ENCODE data around the gene SELENOK.
A peak's percentile ranks its signal among the peaks of the same experiment; 100 is the strongest.

The SELENOK gene

GRCh38 chr3:53881691-53882593, 9.7 kb downstream of the SELENOK start, which contains the start of gene ACTR8:
ACTR8 (minus strand) TSS chr3:53882152; CDS start chr3:53882101, 51 bp downstream.
- DNase-seq, result peak; percentile 53

- DNase-seq, result no peak
Observed at GRCh38 chr3:53880396-53881345, 11.0 kb downstream of the SELENOK start.

GRCh38 chr3:53865732-53866499, 25.7 kb downstream of the SELENOK start:
- no peak for DNase-seq

GRCh38 chr3:53863145-53863544, 28.5 kb downstream of the SELENOK start:
- no peak for DNase-seq

- DNase-seq, result no peak
Observed at GRCh38 chr3:53862241-53862640, 29.4 kb downstream of the SELENOK start.

DNA sequence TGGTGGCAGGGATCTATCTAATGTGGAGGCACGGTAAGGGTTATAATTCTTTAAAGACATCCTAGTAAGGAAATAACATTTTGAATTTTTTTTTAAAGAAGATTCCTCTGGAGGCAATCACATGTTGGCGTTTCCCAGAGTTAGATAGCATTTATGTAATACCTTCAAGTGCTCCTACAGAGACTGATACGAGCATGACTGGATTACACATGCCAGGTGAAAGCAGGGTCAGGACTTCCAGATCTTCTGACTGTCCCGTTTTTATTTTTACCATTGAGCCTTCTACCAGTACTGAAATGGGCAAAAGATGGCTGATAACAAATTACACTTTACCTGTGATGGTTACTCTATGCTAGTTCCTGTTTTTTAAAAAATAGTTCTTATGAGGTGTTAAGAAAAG, 31.5 kb downstream of the SELENOK start:
- DNase-seq, result no peak

GRCh38 chr3:53859178-53859577, 32.5 kb downstream of the SELENOK start:
- DNase-seq, result no peak

DNA sequence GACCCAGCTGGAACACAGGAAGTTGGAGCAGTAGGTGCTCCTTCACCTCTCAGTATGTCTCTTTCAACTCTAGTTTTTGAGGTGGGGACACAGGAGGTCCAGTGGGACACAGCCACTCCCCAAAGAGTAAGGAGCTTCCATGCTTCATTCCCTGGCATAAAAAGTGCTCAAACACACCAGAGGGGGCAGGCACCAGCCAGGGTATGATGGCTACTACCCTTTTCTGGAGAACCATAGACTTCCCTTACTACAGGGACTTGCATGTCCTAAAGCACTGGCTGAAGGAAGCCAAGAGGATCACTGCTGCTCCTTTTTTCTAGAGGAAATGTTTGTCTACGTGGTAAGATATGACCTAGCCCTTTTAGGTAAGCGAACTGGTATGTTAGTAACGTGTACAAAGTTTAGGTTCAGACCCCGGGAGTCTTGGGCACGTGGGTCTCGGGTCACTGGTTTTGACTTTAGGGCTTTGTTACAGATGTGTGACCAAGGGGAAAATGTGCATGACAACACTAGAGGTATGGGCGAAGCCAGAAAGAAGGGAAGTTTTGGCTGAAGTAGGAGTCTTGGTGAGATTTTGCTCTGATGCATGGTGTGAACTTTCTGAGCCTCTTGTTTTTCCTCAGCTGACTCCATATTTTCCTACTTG, 33.4 kb downstream of the SELENOK start:
- no peak for DNase-seq

GRCh38 chr3:53856964-53857363, 34.7 kb downstream of the SELENOK start:
- DNase-seq, result no peak

DNA sequence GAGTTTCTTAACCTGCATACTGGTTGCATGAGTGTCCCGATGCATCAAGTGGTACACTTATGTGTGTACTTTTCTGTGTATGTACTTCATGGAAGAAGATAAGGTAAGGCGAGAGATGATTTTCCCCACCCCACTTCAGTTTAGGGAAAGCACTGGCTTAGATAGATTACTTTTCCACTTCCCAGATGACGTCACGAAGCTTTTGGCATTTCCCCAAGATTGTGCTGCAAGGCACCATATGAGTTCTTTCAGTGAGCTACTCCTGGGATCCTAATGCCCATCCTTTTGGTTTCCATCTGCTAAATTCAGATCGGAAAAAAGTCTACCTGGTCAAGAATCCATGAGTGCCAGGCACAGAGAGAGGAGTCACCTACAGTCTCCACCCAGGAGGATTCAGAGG, 40.8 kb downstream of the SELENOK start:
- no peak for DNase-seq

GRCh38 chr3:53849916-53850315, 41.7 kb downstream of the SELENOK start:
- no peak for DNase-seq

DNA sequence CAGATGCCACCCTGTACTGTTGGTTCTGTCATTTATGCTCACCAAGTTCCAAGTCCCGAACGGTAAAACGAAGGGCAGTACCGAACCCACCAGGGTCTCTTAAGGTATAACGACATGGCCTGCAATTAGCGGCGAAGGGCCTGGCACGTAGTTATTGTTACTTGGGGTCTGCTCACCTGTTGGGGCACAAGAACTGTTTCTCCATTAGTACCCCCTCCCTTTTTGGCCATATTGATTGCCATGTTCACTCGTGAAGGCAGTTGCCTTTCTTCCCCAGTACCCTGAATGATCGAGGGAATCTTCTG, 44.9 kb downstream of the SELENOK start:
- DNase-seq, result no peak

DNA sequence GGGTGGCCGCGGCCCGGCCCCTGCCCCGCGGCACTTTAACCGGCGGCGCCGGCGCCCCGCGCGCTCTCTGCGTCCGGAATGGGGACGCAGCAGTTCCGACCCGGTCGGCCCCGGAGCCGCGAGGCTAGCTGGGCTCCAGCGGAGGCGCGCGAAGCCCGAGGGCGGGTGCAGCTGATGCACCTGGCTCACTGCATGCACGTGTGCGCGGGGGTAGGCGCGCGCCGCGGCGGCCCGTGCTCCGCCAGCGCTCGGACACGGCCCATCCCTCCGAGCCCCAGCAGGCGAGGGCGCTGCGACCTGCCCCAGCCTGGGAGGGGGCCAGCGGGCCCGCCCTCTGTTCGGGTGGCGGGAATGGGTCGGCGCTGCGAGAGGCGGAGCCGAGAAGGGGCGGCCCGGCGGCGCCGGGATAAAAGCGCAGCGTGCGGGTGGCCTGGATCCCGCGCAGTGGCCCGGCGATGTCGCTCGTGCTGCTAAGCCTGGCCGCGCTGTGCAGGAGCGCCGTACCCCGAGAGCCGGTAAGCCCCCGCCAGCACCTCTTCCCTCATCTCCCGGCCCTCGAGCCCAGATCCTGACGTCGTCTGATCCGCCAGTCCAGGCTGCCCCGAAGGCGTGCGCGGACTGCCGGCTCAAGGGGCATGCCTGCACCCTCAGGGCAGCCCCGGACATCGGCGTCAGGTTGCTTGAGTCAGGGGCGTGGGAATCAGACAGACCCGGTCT, 45.4 kb downstream of the SELENOK start, which contains the start of the genes CHDH and IL17RB:
Gene CHDH, minus strand, starts transcription at position 286 of the 717 bp plus-strand sequence. CDS start 22,411 bp downstream, outside the sequence.
Gene IL17RB, plus strand, starts transcription at position 435 of the 717 bp plus-strand sequence. Its CDS starts 21 bp downstream, at position 456.
- DNase-seq, result no peak

GRCh38 chr3:53845881-53846133, 45.9 kb downstream of the SELENOK start:
- no peak for DNase-seq

DNA sequence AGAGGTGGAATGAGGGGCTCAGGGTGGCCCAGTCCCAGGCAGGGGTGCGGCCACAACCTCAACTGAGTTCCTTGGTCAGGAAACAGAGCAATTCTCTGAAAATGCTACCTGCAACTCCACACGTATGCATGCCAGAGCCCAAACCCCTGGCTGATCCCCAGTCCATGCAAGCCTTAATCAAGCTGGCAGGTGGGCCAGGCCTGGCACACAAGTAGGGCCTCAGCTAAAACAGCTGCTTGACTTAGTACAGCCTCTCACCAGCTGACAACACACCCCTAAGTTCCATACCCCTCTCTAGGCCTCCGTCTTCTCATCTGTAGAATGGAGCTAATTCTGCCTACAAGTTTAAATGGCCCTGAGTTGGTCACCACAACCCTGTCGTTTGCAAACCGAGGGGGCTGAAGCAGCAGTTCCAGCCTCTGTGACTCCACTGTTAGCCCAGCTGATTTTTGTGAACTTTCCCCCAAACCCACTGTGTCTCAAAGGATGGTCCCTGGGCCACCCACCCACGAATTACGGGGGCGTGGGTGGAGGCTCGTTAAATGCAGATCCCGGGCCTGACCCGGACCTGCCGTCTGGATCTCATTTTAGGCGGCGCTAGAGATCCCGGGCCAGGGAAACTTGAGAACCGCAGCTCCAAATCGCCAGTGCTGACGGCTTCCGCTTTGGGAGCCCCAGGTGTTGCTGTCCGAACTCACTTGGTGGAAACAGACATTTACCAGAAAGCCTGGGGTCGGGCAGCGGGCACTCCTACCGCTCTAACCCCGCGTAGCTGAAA, 46.4 kb downstream of the SELENOK start:
- DNase-seq, result no peak

DNA sequence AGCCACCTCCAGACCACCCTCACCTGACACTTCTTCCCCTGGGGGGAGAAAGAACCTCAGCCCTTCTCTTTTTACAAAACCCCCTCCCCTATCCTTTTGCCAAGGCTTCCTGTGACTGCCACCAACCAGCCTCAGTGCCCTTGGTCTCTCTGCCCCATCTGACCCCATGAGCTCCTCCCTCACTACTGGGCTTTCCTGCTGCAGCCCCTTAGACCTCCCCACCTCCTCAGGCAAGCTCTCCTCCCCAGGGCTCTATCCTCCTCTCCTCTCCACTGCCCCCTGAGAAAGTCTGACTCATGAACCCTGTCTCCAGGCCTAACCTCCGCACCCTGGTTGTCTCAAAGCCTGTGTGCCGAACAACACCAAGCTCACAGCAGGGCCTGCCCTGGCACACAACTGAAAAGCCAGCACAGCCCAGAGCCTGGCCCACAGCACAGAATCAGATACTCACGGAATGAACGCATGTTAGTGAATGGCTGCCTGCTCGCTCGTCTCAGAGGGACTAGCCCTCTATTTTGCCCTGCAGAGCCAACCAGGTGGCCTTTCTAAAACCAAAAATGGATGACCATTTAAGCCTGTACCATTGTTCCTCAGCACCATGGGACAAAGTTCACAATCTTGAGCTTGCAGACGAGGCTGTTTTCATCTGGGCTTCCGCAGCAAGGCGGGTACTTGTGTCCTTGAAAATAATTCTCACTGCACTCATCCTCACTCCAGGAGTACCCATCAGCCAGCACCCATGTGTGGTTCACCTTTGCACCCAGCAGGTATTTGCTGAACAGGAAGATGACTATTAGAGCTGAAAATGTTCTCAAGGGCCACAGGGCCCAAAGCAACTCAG, 47.2 kb downstream of the SELENOK start:
- no peak for DNase-seq

DNA sequence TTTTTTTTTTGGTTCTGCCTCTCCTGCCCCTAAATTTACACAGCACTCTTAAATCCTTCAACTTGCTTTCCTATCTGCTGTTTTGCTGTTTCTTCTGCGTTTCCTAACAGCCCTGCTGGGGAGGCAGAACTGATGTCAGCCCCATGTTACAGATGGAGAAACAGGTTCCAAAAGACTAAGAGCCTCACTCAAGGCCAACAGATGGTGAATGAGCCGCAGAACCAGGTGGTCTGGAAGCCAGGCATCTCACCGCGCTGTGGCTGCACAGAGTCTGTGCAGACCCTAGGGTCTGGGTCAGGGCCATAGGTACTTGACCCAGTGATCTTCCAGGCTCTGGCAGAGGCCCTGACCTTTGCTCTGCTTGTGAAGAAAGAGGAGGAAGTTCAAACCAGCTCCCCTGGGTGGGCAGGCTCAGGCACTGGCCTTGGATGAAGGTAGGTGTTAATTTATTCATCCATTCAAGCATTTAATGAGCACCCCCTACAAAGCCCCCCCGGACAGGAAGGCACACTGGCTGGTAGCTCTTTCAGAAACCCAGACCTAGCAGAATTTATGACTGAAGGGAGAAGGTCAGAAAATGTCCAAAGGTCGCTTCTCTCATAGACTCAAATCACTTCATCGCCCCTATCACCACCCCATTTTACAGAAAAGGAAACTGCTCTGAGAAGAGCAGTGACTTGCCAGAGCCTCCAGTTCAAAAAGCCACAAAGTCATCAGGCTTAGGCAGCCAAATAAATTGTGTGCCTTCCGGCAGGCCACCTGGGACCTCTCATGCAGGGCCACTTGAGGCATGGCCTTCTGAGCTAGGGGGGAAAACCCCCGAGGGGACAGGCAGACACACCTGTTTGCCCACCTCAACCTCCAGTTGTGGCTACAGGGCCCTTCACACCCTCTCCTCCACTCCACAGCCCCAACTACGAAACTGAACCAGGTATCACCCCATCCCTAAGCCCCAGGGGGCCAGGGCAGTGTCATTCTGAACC, 48.2 kb downstream of the SELENOK start:
- DNase-seq, result peak; percentile 57

DNA sequence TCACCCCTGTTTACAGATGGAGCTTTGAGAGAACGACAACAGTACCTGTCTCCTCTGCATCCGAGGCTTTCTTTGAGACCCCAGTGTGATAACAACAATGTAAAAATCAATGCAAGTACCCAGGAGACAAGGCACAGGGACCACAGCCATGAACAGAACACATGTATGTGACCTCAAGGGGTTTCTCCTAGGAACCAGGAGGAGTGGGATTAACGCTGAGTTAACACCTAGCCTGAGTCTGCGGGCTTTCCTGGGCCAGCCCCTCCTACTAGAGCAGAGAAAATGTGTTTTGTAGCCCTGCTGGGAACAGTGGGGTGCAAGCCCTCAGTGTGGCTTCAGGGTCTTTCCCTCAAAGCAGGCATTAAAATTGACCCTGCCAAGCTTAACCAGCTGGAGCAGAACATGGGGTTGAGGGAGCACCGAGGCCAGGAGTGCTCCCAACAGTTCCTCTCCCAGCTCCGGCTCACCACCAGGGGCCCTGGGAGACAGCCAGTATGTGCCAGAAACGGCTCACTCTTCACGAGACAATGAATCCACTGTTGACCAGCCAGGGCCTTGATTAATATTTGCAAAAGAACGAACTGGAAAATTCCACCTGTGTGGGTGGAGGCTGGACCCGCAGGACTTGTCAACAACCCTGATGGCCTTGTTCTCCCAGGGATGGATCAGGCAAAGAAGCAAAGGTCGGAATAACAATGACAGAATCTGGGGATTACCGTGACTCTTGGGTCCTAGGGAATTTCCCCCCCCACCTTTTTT, 49.0 kb downstream of the SELENOK start:
- DNase-seq, result no peak

All from NCI-H524 treated with DMSO at 0.1 percent for 48 hours (cell line).